Mesenchymal stem cell (in vitro differentiated cells and primary cell): ENCODE results near the gene KDELR3.

Source experiments
- DNase-seq: peaks from one replicate; pipeline ENCODE4 v3.0.0-alpha.2; 2013
- H2AFZ ChIP-seq: one replicate; pipeline ENCODE4 v1.6.1; 2013; ENCODE audit warnings: low read depth, mild to moderate bottlenecking, control low read depth, inconsistent platforms, low read length, moderate library complexity
- H2AK5ac ChIP-seq: 2 replicates; pipeline ENCODE4 v1.6.1; 2013; ENCODE audit warnings: low read length, moderate library complexity, mild to moderate bottlenecking, inconsistent platforms; ENCODE audit not compliant: severe bottlenecking
- H2BK120ac ChIP-seq: one replicate; pipeline ENCODE4 v1.6.1; 2013; ENCODE audit warnings: low read depth, mild to moderate bottlenecking, inconsistent platforms, low read length, moderate library complexity
- H2BK12ac ChIP-seq, 2 experiments: one replicate each; pipeline ENCODE4 v1.6.1; 2013; ENCODE audit warnings: inconsistent platforms in 2 of 2, low read length in 2 of 2, mild to moderate bottlenecking in 2 of 2, moderate library complexity in 2 of 2, control low read depth in 1 of 2
- H2BK15ac ChIP-seq: one replicate; pipeline ENCODE4 v1.6.1; 2013; ENCODE audit warnings: mild to moderate bottlenecking, low read depth, inconsistent platforms; ENCODE audit not compliant: poor library complexity, severe bottlenecking
- H2BK5ac ChIP-seq: 2 replicates; pipeline ENCODE4 v1.6.1; 2013; ENCODE audit warnings: low read depth, mild to moderate bottlenecking, low read length, control low read depth, inconsistent platforms; ENCODE audit not compliant: poor library complexity, severe bottlenecking
- H3K14ac ChIP-seq, 2 experiments: one replicate each; pipeline ENCODE4 v1.6.1; 2013; ENCODE audit warnings: inconsistent platforms in 2 of 2, low read length in 2 of 2, control low read depth in 1 of 2, mild to moderate bottlenecking in 1 of 2, moderate library complexity in 1 of 2
- H3K18ac ChIP-seq, 2 experiments: one replicate each; pipeline ENCODE4 v1.6.1; 2013; ENCODE audit warnings: inconsistent platforms in 2 of 2, low read length in 2 of 2, control low read depth in 1 of 2, low read depth in 1 of 2, mild to moderate bottlenecking in 1 of 2
- H3K23ac ChIP-seq, 2 experiments: one replicate each; pipeline ENCODE4 v1.6.1; 2013; ENCODE audit warnings: inconsistent platforms in 2 of 2, low read length in 2 of 2, mild to moderate bottlenecking in 2 of 2, moderate library complexity in 2 of 2, control low read depth in 1 of 2
- H3K27ac ChIP-seq: 2 replicates; pipeline ENCODE4 v1.5.1; 2013; ENCODE audit warnings: mild to moderate bottlenecking, moderate library complexity, low read length, control low read depth, inconsistent platforms; ENCODE audit not compliant: poor library complexity, severe bottlenecking
- H3K27me3 ChIP-seq, 2 experiments: 2 replicates each; pipeline versions ENCODE4 v1.6.1 to v1.7.0; 2013; ENCODE audit warnings: low read length in 2 of 2, mild to moderate bottlenecking in 2 of 2, moderate library complexity in 2 of 2, control low read depth in 1 of 2, inconsistent platforms in 1 of 2; ENCODE audit not compliant: control insufficient read depth in 1 of 2, insufficient read depth in 1 of 2
- H3K36me3 ChIP-seq, 2 experiments: 2 replicates each; pipeline versions ENCODE4 v1.6.1 to v1.7.0; 2013; ENCODE audit warnings: low read length in 2 of 2, control low read depth in 1 of 2, inconsistent platforms in 1 of 2, low read depth in 1 of 2, mild to moderate bottlenecking in 1 of 2; ENCODE audit not compliant: insufficient read depth in 2 of 2, control insufficient read depth in 1 of 2
- H3K4ac ChIP-seq, 2 experiments: one replicate each; pipeline ENCODE4 v1.6.1; 2013; ENCODE audit warnings: inconsistent platforms in 2 of 2, low read length in 2 of 2, mild to moderate bottlenecking in 2 of 2, moderate library complexity in 2 of 2, control low read depth in 1 of 2, low read depth in 1 of 2
- H3K4me1 ChIP-seq: 2 replicates; pipeline ENCODE4 v1.6.1; 2013; ENCODE audit warnings: low read depth, low read length, control low read depth; ENCODE audit not compliant: control insufficient read depth, insufficient read depth
- H3K4me2 ChIP-seq: 2 replicates; pipeline ENCODE4 v1.6.1; 2013; ENCODE audit warnings: low read length, mild to moderate bottlenecking, inconsistent platforms; ENCODE audit not compliant: poor library complexity, severe bottlenecking
- H3K4me3 ChIP-seq, 2 experiments: 2 replicates each; pipeline versions ENCODE4 v1.5.1 to v1.7.0; 2013; ENCODE audit warnings: low read length in 2 of 2, mild to moderate bottlenecking in 2 of 2, control low read depth in 1 of 2, low read depth in 1 of 2; ENCODE audit not compliant: insufficient read depth in 1 of 2
- H3K79me1 ChIP-seq: replicated peaks from 2 replicates; pipeline ENCODE4 v1.6.1; 2013; ENCODE audit warnings: mild to moderate bottlenecking, control low read depth, low read length, inconsistent platforms; ENCODE audit not compliant: poor library complexity, severe bottlenecking
- H3K9ac ChIP-seq: 2 replicates; pipeline ENCODE4 v1.7.0; 2013; ENCODE audit warnings: mild to moderate bottlenecking, low read length, moderate library complexity
- H3K9me3 ChIP-seq: 2 replicates; pipeline ENCODE4 v1.7.0; 2013; ENCODE audit warnings: mild to moderate bottlenecking, low read length; ENCODE audit not compliant: control insufficient read depth
- H4K8ac ChIP-seq: one replicate; pipeline ENCODE4 v1.6.1; 2013; ENCODE audit warnings: inconsistent platforms, mild to moderate bottlenecking, low read length, moderate library complexity
- H4K91ac ChIP-seq: one replicate; pipeline ENCODE4 v1.6.1; 2013; ENCODE audit warnings: mild to moderate bottlenecking, low read length, inconsistent platforms
- WGBS: methylation state at CpG from one replicate; pipeline ENCODE4 v1.1.7; 2013; ENCODE audit warnings: mixed read lengths; 5-methylcytosine and 5-hydroxymethylcytosine counted together

The KDELR3 gene

GRCh38 chr22:38456841-38457699 is 10.8 kb upstream of the KDELR3 start:
- Histone ChIP-seq H3K4ac (no peak overlapping the region), H3K18ac (no peak overlapping the region), H3K79me1 (no peaks in the 10 kb centered on the region), H2AK5ac (no peak overlapping the region), H2BK120ac (no peak overlapping the region), H3K9me3 (no peaks in the 10 kb centered on the region), H3K14ac (no peak overlapping the region), H2BK12ac (no peak overlapping the region), H3K4me2 (no peak overlapping the region), H2AFZ (no peak overlapping the region), H3K27me3 (peaks cover 73 to 85% of the 10 kb centered on the region in 2 experiments), H4K8ac (no peak overlapping the region), H2BK5ac (no peak overlapping the region), H2BK15ac (no peak overlapping the region), H3K36me3 (peaks cover 0 to 3% of the 10 kb centered on the region in 2 experiments), H3K4me1 (peaks cover 32% of the 10 kb centered on the region), H3K9ac (no peak overlapping the region), H3K27ac (no peak overlapping the region), H3K23ac (no peak overlapping the region), H3K4me3 (no peak overlapping the region), H4K91ac (no peak overlapping the region)
- DNase-seq = no peak
- 75% methylated on average over 13 of the region's 14 CpGs for whole genome bisulfite sequencing

- H2AK5ac ChIP-seq = no peak overlapping the region
- H3K27ac ChIP-seq = no peak overlapping the region
- no peak overlapping the region for H4K8ac ChIP-seq
- no peak overlapping the region for H3K4me2 ChIP-seq
- no peak overlapping the region for H2AFZ ChIP-seq
- peaks cover 50 to 80% of the 10 kb centered on the region in 2 experiments for H3K27me3 ChIP-seq
- no peak overlapping the region for H4K91ac ChIP-seq
- H2BK12ac ChIP-seq = peak overlapping the region in 1 of 2 experiments; percentile 24
- H3K4me1 ChIP-seq = peaks cover 26% of the 10 kb centered on the region
- no peak overlapping the region for H2BK15ac ChIP-seq
- no peaks in the 10 kb centered on the region for H3K79me1 ChIP-seq
- no peak overlapping the region for H2BK120ac ChIP-seq
- 82% methylated on average over 7 of the region's 8 CpGs for WGBS
- no peaks in the 10 kb centered on the region for H3K9me3 ChIP-seq
- H3K18ac ChIP-seq = no peak overlapping the region
- H3K23ac ChIP-seq = no peak overlapping the region
- no peak overlapping the region for H3K9ac ChIP-seq
- no peak overlapping the region for H3K4me3 ChIP-seq
- no peak for DNase-seq
- peak overlapping the region in 1 of 2 experiments; percentile 21 for H3K14ac ChIP-seq
- H3K36me3 ChIP-seq = no peaks in the 10 kb centered on the region
- H3K4ac ChIP-seq = no peak overlapping the region
- H2BK5ac ChIP-seq = no peak overlapping the region
These were observed 7.5 kb upstream of the KDELR3 start for GRCh38 chr22:38460426-38460840.

GRCh38 chr22:38461057-38461413 is 6.9 kb upstream of the KDELR3 start:
- no peak for DNase-seq
- H3K27me3 ChIP-seq = peaks cover 50 to 80% of the 10 kb centered on the region in 2 experiments
- H2BK5ac ChIP-seq = no peak overlapping the region
- WGBS = 57% methylated on average over 9 of the region's 9 CpGs
- H3K23ac ChIP-seq = no peak overlapping the region
- H3K14ac ChIP-seq = no peak overlapping the region
- peak overlapping the region in 1 of 2 experiments; percentile 22 for H2BK12ac ChIP-seq
- H4K91ac ChIP-seq = no peak overlapping the region
- H3K9ac ChIP-seq = no peak overlapping the region
- no peaks in the 10 kb centered on the region for H3K9me3 ChIP-seq
- H3K4ac ChIP-seq = no peak overlapping the region
- H3K18ac ChIP-seq = no peak overlapping the region
- H3K27ac ChIP-seq = no peak overlapping the region
- no peak overlapping the region for H2AK5ac ChIP-seq
- no peak overlapping the region for H2BK120ac ChIP-seq
- no peak overlapping the region for H2BK15ac ChIP-seq
- no peak overlapping the region for H4K8ac ChIP-seq
- no peak overlapping the region for H3K4me3 ChIP-seq
- peak overlapping the region; percentile 62 for H3K4me2 ChIP-seq
- H3K36me3 ChIP-seq = no peaks in the 10 kb centered on the region
- H3K79me1 ChIP-seq = no peaks in the 10 kb centered on the region
- H3K4me1 ChIP-seq = peaks cover 21% of the 10 kb centered on the region
- peak overlapping the region; percentile 48 for H2AFZ ChIP-seq

- H3K27ac ChIP-seq = no peak overlapping the region
- H2AK5ac ChIP-seq = no peak overlapping the region
- no peak overlapping the region for H3K4ac ChIP-seq
- DNase-seq = peak; percentile 90
- peaks cover 45 to 74% of the 10 kb centered on the region in 2 experiments for H3K27me3 ChIP-seq
- H4K8ac ChIP-seq = no peak overlapping the region
- H2BK5ac ChIP-seq = no peak overlapping the region
- H3K9ac ChIP-seq = no peak overlapping the region
- H2BK120ac ChIP-seq = no peak overlapping the region
- H3K36me3 ChIP-seq = no peaks in the 10 kb centered on the region
- peak overlapping the region; percentile 62 for H3K4me2 ChIP-seq
- no peak overlapping the region for H4K91ac ChIP-seq
- peak overlapping the region; percentile 48 for H2AFZ ChIP-seq
- no peak overlapping the region for H3K14ac ChIP-seq
- peaks cover 19% of the 10 kb centered on the region for H3K4me1 ChIP-seq
- no peak overlapping the region for H3K18ac ChIP-seq
- no peak overlapping the region for H2BK12ac ChIP-seq
- no peaks in the 10 kb centered on the region for H3K79me1 ChIP-seq
- H3K9me3 ChIP-seq = no peaks in the 10 kb centered on the region
- no peak overlapping the region for H2BK15ac ChIP-seq
- H3K23ac ChIP-seq = no peak overlapping the region
- WGBS = 15% methylated on average over 51 of the region's 51 CpGs
- H3K4me3 ChIP-seq = peak overlapping the region; percentile 10 to 51
These were observed 6.3 kb upstream of the KDELR3 start for GRCh38 chr22:38461414-38462081.
